Cardiac atrium fibroblast (primary cell): ENCODE data around the gene SCML2. TPM values are rescaled to one million over a fixed set of nuclear protein-coding genes. Genes with fewer than 3 reads are reported as not detected.

ENCODE experiments used
- total RNA-seq: library from RNA; depleted of rRNA; stranded (reverse); fragments of >200 nt; gene quantifications from 2 replicates; pipeline ENCODE4 v1.2.3, GENCODE V29; 2015

Gene SCML2
- 0.90 and 0.97 TPM in 2 replicates for total RNA-seq

DNA sequence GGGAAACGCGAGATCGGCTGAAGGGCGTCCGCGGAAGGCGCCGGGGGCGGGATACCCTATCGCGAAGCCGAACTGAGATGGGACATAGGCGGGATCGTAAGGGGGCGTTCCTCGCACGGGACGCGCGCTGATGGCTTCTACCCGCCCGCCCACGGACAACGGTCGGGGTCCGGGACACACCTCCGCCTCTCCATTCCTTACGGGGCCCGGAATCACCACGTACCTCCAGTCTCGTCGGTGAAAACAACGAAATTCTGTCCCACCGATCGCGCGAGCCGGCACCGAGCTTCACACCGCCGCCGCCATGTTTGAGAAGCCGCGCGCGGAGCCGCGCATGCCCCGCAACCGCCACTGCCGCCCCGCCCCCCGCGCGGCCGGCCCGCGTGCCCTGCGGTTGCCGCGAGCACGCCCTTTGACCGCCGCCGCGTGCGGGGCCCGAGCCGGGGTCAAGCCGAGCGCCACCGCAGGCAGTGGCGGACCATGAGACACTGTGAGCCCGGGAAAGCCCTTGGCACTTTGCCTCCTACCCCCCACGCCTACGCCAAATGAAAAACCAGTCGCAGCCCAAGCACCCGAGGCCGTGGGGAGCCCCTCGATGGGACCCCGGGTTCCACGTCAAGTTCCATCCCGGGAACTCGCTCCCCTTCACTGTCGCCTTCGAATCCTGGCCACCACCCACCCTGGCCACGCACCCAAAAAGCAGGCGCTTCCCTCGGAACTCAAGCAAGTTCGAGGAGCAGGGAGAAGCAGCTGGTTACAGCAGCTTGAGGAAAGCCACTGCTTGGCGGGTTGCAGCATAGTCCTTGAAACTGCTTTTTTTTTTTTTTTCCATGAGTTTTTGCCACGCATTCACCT lies at the start of gene SCML2:
TSS of gene SCML2 (minus strand) at position 320 of the 855 bp plus-strand sequence. CDS start 20,617 bp downstream, outside the sequence.

DNA sequence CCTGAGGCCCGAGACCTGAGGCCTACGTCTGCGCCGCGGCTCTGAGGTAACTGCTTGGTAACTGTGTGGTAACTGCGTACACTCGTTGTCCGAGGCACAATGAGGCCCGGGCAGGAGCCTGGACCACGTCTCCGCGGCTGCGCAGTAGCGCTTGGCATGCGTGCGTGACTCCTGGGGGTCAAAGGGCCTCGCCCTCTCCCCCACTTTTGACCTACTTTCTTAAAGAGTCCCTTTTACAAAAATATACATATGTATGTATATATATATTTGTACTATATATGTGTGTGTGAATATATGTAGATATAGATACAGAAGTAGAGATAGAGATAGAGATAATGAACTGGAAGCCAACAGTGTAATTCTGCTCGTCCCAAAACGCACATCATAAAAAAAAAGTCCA lies 133.7 kb downstream of the SCML2 start, which contains the start of gene BEND2:
TSS of gene BEND2 (minus strand) at position 101 of the 400 bp plus-strand sequence. CDS start 136 bp downstream, outside the sequence.

Other genes starting within 250 kb of the SCML2 start
- gene BEND2, start 133.8 kb downstream of the SCML2 start, total RNA-seq: not detected in 2 replicates
- 2.5 and 3.2 TPM in 2 replicates for gene CDKL5, start 70.9 kb upstream of the SCML2 start, total RNA-seq